ENCODE data around the gene PLEKHJ1.
A peak's percentile ranks its signal among the peaks of the same experiment; 100 is the strongest.

Gene PLEKHJ1

GRCh38 chr19:2249010-2249866 lies 13.1 kb upstream of the PLEKHJ1 start, which contains the start of gene AMH:
AMH (plus strand) TSS chr19:2249323; CDS start chr19:2249333, 10 bp downstream.
- DNase-seq, result peak in 1 of 3 experiments; percentile 54

GRCh38 chr19:2248136-2249009 lies 12.2 kb upstream of the PLEKHJ1 start:
- DNase-seq, result peak in 2 of 3 experiments; percentile 82 to 95

GRCh38 chr19:2247433-2248101 lies 11.4 kb upstream of the PLEKHJ1 start:
- DNase-seq, result peak in 2 of 3 experiments; percentile 48 to 65

- peak in 2 of 3 experiments; percentile 48 to 65 for DNase-seq
Measured at GRCh38 chr19:2246801-2247361, 10.8 kb upstream of the PLEKHJ1 start.

- DNase-seq, result no peak
Measured at GRCh38 chr19:2246014-2246620, 10.0 kb upstream of the PLEKHJ1 start.

GRCh38 chr19:2245273-2245672 lies 9.1 kb upstream of the PLEKHJ1 start:
- no peak for DNase-seq

- DNase-seq, result no peak
Measured at GRCh38 chr19:2244486-2244885, 8.4 kb upstream of the PLEKHJ1 start.

GRCh38 chr19:2244125-2244411 lies 7.9 kb upstream of the PLEKHJ1 start:
- no peak for DNase-seq

- DNase-seq, result peak in 2 of 3 experiments; percentile 16 to 48
Measured at GRCh38 chr19:2243274-2244124, 7.4 kb upstream of the PLEKHJ1 start.

GRCh38 chr19:2242816-2243215 lies 6.7 kb upstream of the PLEKHJ1 start:
- no peak for DNase-seq

- DNase-seq, result no peak
Measured at GRCh38 chr19:2242092-2242537, 6.0 kb upstream of the PLEKHJ1 start.

GRCh38 chr19:2240881-2241760 lies 5.0 kb upstream of the PLEKHJ1 start:
- DNase-seq, result no peak

- peak in 1 of 3 experiments; percentile 30 for DNase-seq
Measured at GRCh38 chr19:2239771-2240770, 3.9 kb upstream of the PLEKHJ1 start.

- no peak for DNase-seq
Measured at GRCh38 chr19:2239173-2239572, 3.0 kb upstream of the PLEKHJ1 start.

- no peak for DNase-seq
Measured at GRCh38 chr19:2237869-2238153, 1.7 kb upstream of the PLEKHJ1 start.

GRCh38 chr19:2237051-2237868 lies 1.1 kb upstream of the PLEKHJ1 start:
- DNase-seq, result no peak

GRCh38 chr19:2236064-2236313 lies 140 bp downstream of the PLEKHJ1 start:
- no peak for DNase-seq

GRCh38 chr19:2235381-2236063 lies 607 bp downstream of the PLEKHJ1 start:
- DNase-seq, result peak; percentile 90 to 97 (median 92)

Measured in NCI-H1417 (cell line).